GM12872 (cell line): Measurements from ENCODE around the gene SNRNP35.

Source experiments
- CTCF ChIP-seq: IDR thresholded peaks from 3 replicates; pipeline ENCODE4 v1.5.1; 2011; ENCODE audit warnings: low read depth, mild to moderate bottlenecking, low read length, moderate library complexity; ENCODE audit not compliant: insufficient read depth

SNRNP35 gene

GRCh38 chr12:123483602-123484248, 25.8 kb downstream of the SNRNP35 start:
- no peak for TF ChIP-seq CTCF

DNA sequence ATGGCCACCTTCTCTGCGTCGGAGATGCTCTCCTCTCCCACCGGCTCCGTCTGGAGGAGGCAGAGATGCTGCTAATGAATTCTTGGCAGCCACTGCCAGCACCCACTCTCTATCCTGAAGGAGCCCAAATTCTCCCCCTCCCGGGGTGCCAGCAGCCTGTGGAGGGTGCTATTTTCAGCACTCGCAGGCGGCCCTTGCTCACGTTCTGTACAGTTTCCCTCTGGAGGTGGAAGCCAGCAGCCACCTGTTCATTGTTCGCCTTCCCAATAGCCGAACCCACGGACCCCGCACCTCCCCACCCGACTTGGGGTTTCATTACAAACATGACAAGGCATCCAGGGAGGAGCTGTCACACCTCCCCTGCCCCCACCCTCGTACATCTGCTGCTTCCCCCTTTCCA, 27.8 kb downstream of the SNRNP35 start:
- no peak for TF ChIP-seq CTCF

DNA sequence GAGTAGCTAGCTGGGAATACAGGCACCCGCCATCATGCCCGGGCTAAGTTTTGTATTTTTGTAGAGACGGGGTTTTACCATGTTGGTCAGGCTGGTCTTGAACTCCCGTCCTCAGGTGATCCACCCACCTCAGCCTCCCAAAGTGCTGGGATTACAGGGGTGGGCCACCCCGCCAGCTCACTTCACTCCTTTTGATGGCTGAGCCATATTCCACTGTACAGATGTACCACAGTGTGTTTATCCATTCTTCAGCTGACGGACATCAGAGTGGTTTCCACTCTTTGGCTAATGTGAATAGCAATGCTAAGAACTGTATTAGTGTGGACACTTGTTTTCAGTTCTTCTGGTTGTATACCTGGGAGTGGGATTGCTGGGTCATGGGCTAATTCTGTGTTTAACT, 29.5 kb downstream of the SNRNP35 start:
- no peak for TF ChIP-seq CTCF

DNA sequence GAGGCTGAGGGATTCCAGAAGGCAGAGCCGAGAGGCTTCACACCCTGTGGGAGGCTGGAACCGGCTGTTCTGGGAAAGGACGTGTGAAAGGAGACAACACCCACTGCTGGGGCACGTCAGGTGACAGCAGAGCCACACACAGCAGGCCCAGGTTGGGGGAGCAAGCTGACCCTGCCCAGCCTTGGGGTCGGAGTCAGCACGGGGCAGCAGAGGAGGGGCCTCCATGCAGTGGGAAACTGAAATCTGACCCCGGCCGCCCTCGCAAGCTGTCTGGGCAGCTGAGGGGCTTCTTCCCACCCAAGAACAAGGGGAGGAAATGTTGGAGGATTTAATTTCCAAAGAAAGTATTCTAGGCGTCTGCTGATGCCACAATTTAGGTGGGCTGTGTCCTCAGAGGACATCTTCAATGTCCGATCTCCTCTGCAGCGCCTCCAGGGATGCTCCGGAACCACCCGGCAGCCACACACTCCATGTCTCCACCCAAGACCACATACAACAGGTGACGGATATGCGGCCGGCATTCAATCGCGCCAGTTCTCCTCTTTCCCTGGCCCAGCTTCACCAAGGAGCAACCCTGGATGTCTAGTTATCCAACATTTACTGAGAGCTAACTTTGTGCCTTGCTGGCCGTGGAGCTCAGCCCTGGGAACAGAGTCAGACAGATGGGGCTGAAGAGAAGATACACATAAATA, 30.7 kb downstream of the SNRNP35 start:
- TF ChIP-seq CTCF: no peak

DNA sequence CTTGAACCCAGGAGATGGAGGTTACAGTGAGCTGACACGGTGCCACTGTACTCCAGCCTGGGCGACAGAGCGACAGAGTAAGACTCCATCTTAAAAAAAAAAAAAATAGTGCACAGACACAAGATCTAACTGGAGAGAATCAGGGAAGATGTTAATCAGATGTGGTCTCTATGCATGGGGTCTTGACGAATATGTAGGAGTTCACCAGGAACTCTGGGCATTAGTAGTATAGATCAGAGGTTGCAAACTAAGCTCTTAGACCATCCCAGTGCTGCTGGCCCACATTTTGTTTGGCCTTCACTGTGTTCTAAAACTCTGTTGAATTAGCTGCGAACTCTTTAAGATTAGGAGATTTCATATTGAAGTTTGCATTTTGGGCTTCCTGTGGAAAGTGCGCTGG, 31.6 kb downstream of the SNRNP35 start:
- no peak for TF ChIP-seq CTCF

DNA sequence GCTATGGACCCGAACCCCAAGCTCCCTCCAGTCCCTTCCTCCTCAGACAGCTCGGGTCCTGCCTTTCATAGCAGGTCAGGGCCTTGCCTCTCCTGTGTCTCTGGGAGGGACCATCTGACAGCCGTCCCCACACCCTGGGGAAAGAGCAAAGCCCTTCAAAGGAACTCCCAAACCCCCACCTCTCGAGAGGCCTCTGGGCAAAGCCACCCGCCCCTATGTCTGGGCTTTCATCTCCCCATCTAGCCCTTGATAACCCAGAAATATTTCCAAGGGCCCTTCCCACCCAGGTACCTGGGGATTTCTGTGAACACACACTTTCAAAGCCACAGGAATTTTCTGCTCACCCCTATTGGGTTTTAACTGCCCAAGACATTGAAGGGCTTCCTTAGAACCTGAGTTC, 32.1 kb downstream of the SNRNP35 start:
- no peak for TF ChIP-seq CTCF

GRCh38 chr12:123491056-123491455, 33.1 kb downstream of the SNRNP35 start:
- TF ChIP-seq CTCF: no peak
